K562 (cell line): ENCODE results near the gene DENND5B. TPM values are rescaled to one million over a fixed set of nuclear protein-coding genes. Genes with fewer than 3 reads are reported as not detected.
"Not testable (repeated sequence)": the region's sequence is repeated elsewhere in the genome, so short reads cannot be mapped to it uniquely, and the experiment has no call there.

Source experiments
- ATAC-seq: fragments of 200-7000 bp; cut with Tn5 transposase; 3 replicates; pipeline ENCODE4 v1.9.1; 2020; ENCODE audit warnings: moderate library complexity
- BruUV-seq: library from RNA; stranded (reverse); fragments of 400-500 nt; replicated peaks from 2 replicates; lab custom pipeline; 2021; lab: Mats Ljungman, UMichigan
- CTCF ChIA-PET: fragments of 300-600 bp; formaldehyde crosslinking; extraction: SDS; loops from one replicate; lab custom pipeline; 2021; ENCODE audit warnings: low intra/inter-chr PET ratio; lab: Yijun Ruan, JAX
- POLR2A ChIA-PET: fragments of 300-600, 350-650 bp; sonication (Branson Sonifier 250); formaldehyde crosslinking; extraction: SDS; loops from one replicate; lab custom pipeline; 2021; ENCODE audit warnings: antibody characterized with exemption, inconsistent platforms; lab: Yijun Ruan, JAX
- DNase-seq, 4 experiments: peaks; one replicate each; pipeline versions ENCODE4 v3.0.0 to v3.0.0-alpha.2; 2011 to 2018; ENCODE audit warnings: low spot score in 3 of 4, mixed read lengths in 3 of 4; ENCODE audit errors: extremely low read depth in 1 of 4
- FAIRE-seq: peaks from 2 replicates; lab custom pipeline; 2011; peaks lifted over from hg19 to GRCh38; lab: Jason Lieb, UNC
- H2AFZ ChIP-seq: 2 replicates; pipeline ENCODE4 v1.6.0; 2011; ENCODE audit warnings: low read depth, low read length, control low read depth, inconsistent platforms
- H3K27ac ChIP-seq: fragments of 200-600 bp; 3 replicates; pipeline ENCODE4 v1.8.0; 2011; ENCODE audit warnings: low read depth, mild to moderate bottlenecking, control low read depth, inconsistent platforms, low read length, moderate library complexity, mixed read lengths; ENCODE audit errors: extremely low read depth
- H3K27me3 ChIP-seq, 2 experiments: fragments of 300-600 bp in 1 of 2; 2 replicates in 1 of 2; 3 replicates in 1 of 2; pipeline versions ENCODE4 v1.6.0 to v1.8.0; 2011; ENCODE audit warnings: inconsistent platforms in 2 of 2, low read length in 2 of 2, mild to moderate bottlenecking in 1 of 2, mixed read lengths in 1 of 2, moderate library complexity in 1 of 2; ENCODE audit not compliant: control insufficient read depth in 2 of 2, insufficient read depth in 2 of 2
- H3K36me3 ChIP-seq: fragments of 300-600 bp; 3 replicates; pipeline ENCODE4 v1.8.0; 2011; ENCODE audit warnings: mild to moderate bottlenecking, low read length, inconsistent platforms; ENCODE audit not compliant: control insufficient read depth, insufficient read depth
- H3K4me1 ChIP-seq, 2 experiments: fragments of 200-600 bp in 1 of 2; replicated peaks in 1 of 2; 2 replicates in 1 of 2; 3 replicates in 1 of 2; pipeline versions ENCODE4 v1.5.1 to v1.8.0; 2011; ENCODE audit warnings: inconsistent platforms in 2 of 2, low read length in 2 of 2, mild to moderate bottlenecking in 1 of 2, mixed read lengths in 1 of 2, moderate library complexity in 1 of 2; ENCODE audit not compliant: control insufficient read depth in 2 of 2, insufficient read depth in 2 of 2
- H3K4me2 ChIP-seq: 2 replicates; pipeline ENCODE4 v1.6.1; 2011; ENCODE audit warnings: low read length, control low read depth, inconsistent platforms, mixed read lengths; ENCODE audit not compliant: insufficient read depth
- H3K4me3 ChIP-seq: fragments of 200-600 bp; sonication (generic), shearing (Covaris generic); 2 replicates; pipeline ENCODE4 v1.5.1; 2016; ENCODE audit warnings: control low read depth, inconsistent platforms
- H3K79me2 ChIP-seq: fragments of 200-600 bp; 3 replicates; pipeline ENCODE4 v1.8.0; 2011; ENCODE audit warnings: low read length, inconsistent platforms; ENCODE audit not compliant: control insufficient read depth, insufficient read depth
- H3K9ac ChIP-seq, 2 experiments: 2 replicates each; pipeline versions ENCODE4 v1.6.0 to v1.6.1; 2011; ENCODE audit warnings: low read depth in 2 of 2, low read length in 2 of 2, control low read depth in 1 of 2, inconsistent platforms in 1 of 2, mild to moderate bottlenecking in 1 of 2, mixed read lengths in 1 of 2; ENCODE audit not compliant: insufficient read depth in 1 of 2
- H3K9me1 ChIP-seq: one replicate; pipeline ENCODE4 v1.6.0; 2011; ENCODE audit warnings: inconsistent platforms, mild to moderate bottlenecking, low read length, moderate library complexity; ENCODE audit not compliant: control insufficient read depth, insufficient read depth
- H3K9me3 ChIP-seq: replicated peaks from 2 replicates; pipeline ENCODE4 v1.5.1; 2011; ENCODE audit warnings: low read depth, low read length, inconsistent platforms; ENCODE audit not compliant: control insufficient read depth, insufficient read depth
- H4K20me1 ChIP-seq: replicated peaks from 2 replicates; pipeline ENCODE4 v1.6.1; 2011; ENCODE audit warnings: low read length, inconsistent platforms, mixed read lengths; ENCODE audit not compliant: control insufficient read depth, insufficient read depth
- ATF3 ChIP-seq, 2 experiments: fragments of 450-650 bp in 1 of 2; sonication (generic) in 1 of 2; formaldehyde crosslinking in 1 of 2; IDR thresholded peaks in 1 of 2; conservative IDR thresholded peaks in 1 of 2; 2 replicates each; pipeline versions ENCODE4 v1.6.1 to v1.8.1; 2016 to 2023; ENCODE audit warnings: mild to moderate bottlenecking in 2 of 2, moderate library complexity in 2 of 2, inconsistent platforms in 1 of 2, missing genetic modification reagents in 1 of 2
- CEBPB ChIP-seq: fragments of 450-650 bp; IDR thresholded peaks from 2 replicates; pipeline ENCODE4 v1.6.1; 2016; ENCODE audit warnings: missing genetic modification characterization, missing compliant biosample characterization
- CEBPG ChIP-seq, 3 experiments: fragments of 200-800 bp in 1 of 3; sonication (Bioruptor generic) in 1 of 3; sonication (generic) in 1 of 3; formaldehyde crosslinking in 1 of 3; IDR thresholded peaks in 2 of 3; conservative IDR thresholded peaks in 1 of 3; 2 replicates each; pipeline versions ENCODE4 v1.6.1 to v1.8.0; 2016 to 2022; ENCODE audit warnings: missing compliant biosample characterization in 2 of 3, missing genetic modification characterization in 2 of 3, mild to moderate bottlenecking in 1 of 3, missing genetic modification reagents in 1 of 3
- WGBS: fragments of 100-300 bp; shearing (Covaris generic); methylation state at CpG from one replicate; pipeline ENCODE4 v1.1.6; 2016; ENCODE audit warnings: low coverage, mixed read lengths; ENCODE audit not compliant: insufficient coverage; ENCODE audit errors: missing lambda C conversion rate; 5-methylcytosine and 5-hydroxymethylcytosine counted together
- in situ Hi-C: fragments of 300-500 bp; cut with MboI; formaldehyde crosslinking; loops from 4 replicates; pipeline ENCODE4 v1.15.0; 2018; ENCODE audit warnings: inconsistent platforms, mixed read lengths
- intact Hi-C: fragments of 100-400 bp; cut with micrococcal nuclease; formaldehyde crosslinking; loops from 2 replicates; pipeline ENCODE4 v1.14.2; 2022
- polyA plus RNA-seq, 8 experiments: library from polyadenylated mRNA; depleted of rRNA in 4 of 8; stranded (reverse) in 5 of 8; unstranded in 3 of 8; fragments of >200 nt; fragmentation: Nextera tagmentation in 2 of 8; fragmentation: Illumina TruSeq in 1 of 8; extraction: Ambion mirVana in 2 of 8; extraction: Trizol in 1 of 8; gene quantifications; 2 replicates each; pipeline versions ENCODE4 v1.2.1 to v1.2.3, GENCODE V29; 2011 to 2014; ENCODE audit warnings: inconsistent platforms in 1 of 8, missing spikeins in 1 of 8
- total RNA-seq, 7 experiments: library from RNA; depleted of rRNA in 6 of 7; stranded (reverse); fragments of >200 nt in 6 of 7; fragmentation: Illumina TruSeq in 2 of 7; extraction: Trizol in 2 of 7; gene quantifications; 2 replicates each; pipeline versions ENCODE4 v1.2.1 to v1.2.3, GENCODE V29; 2011 to 2021; ENCODE audit warnings: low replicate concordance in 1 of 7

Gene DENND5B
- total and polyA plus RNA-seq, 9 of the 15 experiments (the other 6 are each of a cell fraction or from before 2014, with no cell fraction given): 0.99 to 6.0 (median 3.6) TPM

GRCh38 chr12:31574367-31574766 lies 16.6 kb downstream of the DENND5B start:
- H4K20me1 ChIP-seq; H3K79me2 ChIP-seq; H3K4me3 ChIP-seq; intact Hi-C loops; H3K27me3 ChIP-seq; ATAC-seq; H3K9me1 ChIP-seq; H3K4me1 ChIP-seq; H3K9ac ChIP-seq; CTCF ChIA-PET; in situ Hi-C loops; DNase-seq; H3K27ac ChIP-seq; H3K4me2 ChIP-seq; H2AFZ ChIP-seq; FAIRE-seq; BruUV-seq; H3K36me3 ChIP-seq; H3K9me3 ChIP-seq; TF ChIP-seq CEBPG (CRISPR knock-in tag; IDR thresholded peaks at IDR 0.05); ATF3 (CRISPR knock-in tag; conservative IDR thresholded peaks at IDR 0.05): not testable (repeated sequence)
- 13% methylated on average over 7 of the region's 7 CpGs for WGBS
- POLR2A ChIA-PET: interaction anchor here (0.6 to 1.9 kb wide), 4 partner anchors 10 to 924 kb away, joined by 3 to 6 read pairs (median 4); no protein-coding TSS in a partner anchor
- peak; percentile 45 to 72; a peak in 2 of 4 replicates for TF ChIP-seq CEBPG (tag; conservative IDR thresholded peaks at IDR 0.05 in 1 of 2, IDR thresholded peaks at IDR 0.05 in 1 of 2)
- TF ChIP-seq CEBPB (tag): peak; percentile 71
- TF ChIP-seq ATF3 (IDR thresholded peaks at IDR 0.05): peak; percentile 68
